Loucy (cell line): ENCODE measurements around the gene TENM4.

Source experiments
- CTCF ChIP-seq: fragments of 200-600 bp; sonication (generic); conservative IDR thresholded peaks from 2 replicates; pipeline ENCODE4 v1.5.1; 2014; ENCODE audit warnings: mild to moderate bottlenecking, antibody characterized with exemption, low read length
- EZH2phosphoT487 ChIP-seq: fragments of 200-600 bp; IDR thresholded peaks from 2 replicates; pipeline ENCODE4 v1.6.1; 2018; ENCODE audit warnings: antibody characterized with exemption, mild to moderate bottlenecking, moderate library complexity, borderline replicate concordance

- TF ChIP-seq CTCF (no peak), EZH2phosphoT487 (no peak)
These were observed 528.1 kb downstream of the TENM4 start for GRCh38 chr11:78912778-78913177.
